Measurements from ENCODE around the gene ACSL6. TPM values are rescaled to one million over a fixed set of nuclear protein-coding genes. Genes with fewer than 3 reads are reported as not detected.

ACSL6 gene
- total RNA-seq, 1 donor from 2014 or later = 0.35 TPM

DNA sequence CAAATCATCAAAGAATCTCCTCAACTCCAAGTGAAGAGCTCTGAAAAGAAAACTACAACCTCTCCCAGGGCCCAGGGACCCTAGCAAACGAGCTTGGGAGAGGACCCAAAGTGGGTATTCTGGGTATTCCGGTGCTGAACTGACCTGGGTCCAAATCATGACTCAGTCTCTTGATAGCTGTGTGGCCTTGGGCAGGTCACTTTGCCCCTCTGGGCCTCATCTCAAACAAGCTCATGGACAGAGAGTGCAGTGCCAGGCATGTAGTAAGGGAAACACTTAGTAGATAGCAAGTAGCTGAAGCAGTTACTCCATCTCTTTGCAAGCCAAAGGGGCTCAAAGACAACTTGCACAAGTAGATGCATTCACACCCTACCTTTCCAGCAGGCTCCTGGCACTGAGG lies 12.4 kb downstream of the ACSL6 start:
- TF ChIP-seq CTCF (conservative IDR thresholded peaks at IDR 0.05; ENCODE audit: low read depth, low read length) = no peak
- no peak overlapping the region for H3K4me3 ChIP-seq (ENCODE audit: low read depth, low read length)
- DNase-seq (ENCODE audit: low read depth) = no peak

- no peak overlapping the region for H3K4me3 ChIP-seq (ENCODE audit: low read depth, low read length)
- no peak for TF ChIP-seq CTCF (conservative IDR thresholded peaks at IDR 0.05; ENCODE audit: low read depth, low read length)
- no peak for DNase-seq (ENCODE audit: low read depth)
These were observed 12.9 kb downstream of the ACSL6 start for GRCh38 chr5:131998431-131999040.

DNA sequence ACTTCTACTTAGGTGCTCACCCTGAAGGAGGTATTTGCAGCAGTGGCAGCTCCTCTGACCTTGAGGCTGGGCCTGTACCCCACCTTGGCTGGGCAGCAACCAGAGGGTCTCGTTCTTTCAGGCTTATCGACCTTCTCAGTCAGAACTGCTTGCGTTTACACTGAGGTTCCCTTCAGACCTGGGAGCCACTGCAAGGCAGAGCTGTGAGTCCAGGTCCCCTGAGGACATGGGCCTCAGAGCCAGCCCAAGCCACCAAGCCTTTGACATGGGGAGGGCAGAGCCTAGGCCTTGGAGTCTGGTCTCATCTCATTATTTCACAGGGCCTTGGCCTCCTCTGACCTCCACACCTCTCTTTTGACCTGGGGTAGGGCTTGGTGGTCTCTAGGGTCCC lies 13.7 kb downstream of the ACSL6 start:
- no peak for TF ChIP-seq CTCF (conservative IDR thresholded peaks at IDR 0.05; ENCODE audit: low read depth, low read length)
- no peak overlapping the region for H3K4me3 ChIP-seq (ENCODE audit: low read depth, low read length)
- DNase-seq (ENCODE audit: low read depth) = no peak

DNA sequence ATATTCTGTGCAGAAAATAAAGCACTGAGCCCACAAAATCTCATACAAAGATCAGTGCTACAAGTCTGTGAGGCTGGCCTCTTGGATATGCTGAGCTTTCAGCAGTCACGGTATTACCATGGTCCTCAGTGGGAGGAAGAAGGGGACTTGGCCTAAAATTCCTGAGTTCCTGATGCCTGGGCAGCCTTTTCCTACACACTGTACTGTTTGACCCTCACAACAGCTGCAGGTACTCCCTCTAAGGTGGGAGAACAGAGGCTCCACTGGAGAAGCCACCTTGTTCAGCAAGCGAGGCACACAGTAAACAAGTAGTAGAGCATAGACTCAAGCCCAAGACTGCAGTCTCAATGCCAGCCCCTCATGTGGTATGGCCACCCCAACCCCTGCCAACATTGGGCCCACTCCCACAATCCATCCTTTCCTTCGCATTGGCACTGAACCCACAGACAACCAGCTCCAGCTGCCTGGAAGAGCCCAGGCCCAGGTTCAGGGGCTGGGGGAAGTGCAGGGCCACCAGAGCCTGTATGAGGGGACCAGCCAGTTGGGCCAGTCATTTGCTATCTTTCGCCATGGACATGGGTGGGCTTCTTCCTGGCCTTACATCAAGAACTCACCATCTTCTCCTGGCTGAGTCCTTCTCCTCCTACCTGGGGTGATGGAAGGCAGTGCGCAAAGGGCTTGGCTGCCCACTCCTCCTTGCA lies 14.3 kb downstream of the ACSL6 start:
- no peak for DNase-seq (ENCODE audit: low read depth)
- no peak for TF ChIP-seq CTCF (conservative IDR thresholded peaks at IDR 0.05; ENCODE audit: low read depth, low read length)
- no peak overlapping the region for H3K4me3 ChIP-seq (ENCODE audit: low read depth, low read length)

DNA sequence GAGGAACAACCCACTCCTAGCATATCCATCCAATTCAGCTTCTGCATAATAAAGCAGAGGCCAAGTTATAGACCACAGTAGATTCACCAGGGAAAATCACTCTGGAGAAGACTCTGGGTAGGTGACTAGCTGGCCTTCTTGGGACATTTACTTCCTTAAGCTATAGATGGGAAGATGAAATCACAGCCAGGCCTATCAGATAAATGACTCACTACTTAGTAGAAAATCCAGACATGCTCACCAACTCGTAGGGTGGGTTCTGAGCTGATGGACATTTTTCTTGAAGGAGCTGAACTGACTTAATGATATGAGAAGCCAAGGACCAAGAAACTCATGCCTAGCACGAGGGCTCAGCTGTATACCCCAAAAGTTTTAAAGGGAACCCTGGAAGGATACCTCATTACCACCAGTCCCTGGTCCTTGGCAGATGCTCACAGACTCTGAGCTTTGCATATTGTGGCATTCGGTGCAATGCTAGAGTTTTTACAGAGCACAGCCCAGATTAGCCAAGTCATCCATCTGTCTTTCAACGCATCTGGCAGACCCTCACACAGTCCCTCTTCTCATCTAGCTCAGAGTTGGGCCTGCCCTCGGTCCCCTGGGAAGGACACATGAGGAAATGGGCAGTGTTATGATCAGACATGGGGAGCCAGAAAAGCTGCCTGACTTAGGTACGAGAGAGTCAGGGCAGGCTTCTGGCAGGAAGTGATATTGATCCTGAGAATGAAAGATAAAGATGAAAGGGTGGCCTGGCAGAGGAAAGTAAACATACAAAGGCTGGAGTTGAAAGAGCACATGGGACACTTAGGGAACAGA lies 15.0 kb downstream of the ACSL6 start:
- no peak for DNase-seq (ENCODE audit: low read depth)
- no peak for TF ChIP-seq CTCF (conservative IDR thresholded peaks at IDR 0.05; ENCODE audit: low read depth, low read length)
- H3K4me3 ChIP-seq (ENCODE audit: low read depth, low read length) = no peak overlapping the region

- TF ChIP-seq CTCF (conservative IDR thresholded peaks at IDR 0.05; ENCODE audit: low read depth, low read length) = no peak
- no peak for DNase-seq (ENCODE audit: low read depth)
- H3K4me3 ChIP-seq (ENCODE audit: low read depth, low read length) = no peak overlapping the region
These were observed 16.8 kb downstream of the ACSL6 start for GRCh38 chr5:131994533-131995226.
